Testis (tissue), 3 donors: ENCODE measurements around the gene DUSP6. TPM values are rescaled to one million over a fixed set of nuclear protein-coding genes. Genes with fewer than 3 reads are reported as not detected.

Source experiments
- DNase-seq: peaks from one replicate; pipeline ENCODE4 v3.0.0-alpha.2; 2019
- H3K27ac ChIP-seq, 2 donors: fragments of 200-600 bp; sonication (generic); one replicate each; pipeline ENCODE4 v1.5.1; 2019
- H3K27me3 ChIP-seq: fragments of 200-600 bp; sonication (generic); one replicate; pipeline ENCODE4 v1.5.1; 2019
- H3K36me3 ChIP-seq: fragments of 200-600 bp; sonication (generic); one replicate; pipeline ENCODE4 v1.5.1; 2017; ENCODE audit warnings: low read depth; ENCODE audit errors: missing control alignments
- H3K4me1 ChIP-seq: fragments of 200-600 bp; sonication (generic); one replicate; pipeline ENCODE4 v1.5.1; 2019
- H3K4me3 ChIP-seq, 2 donors: fragments of 200-600 bp; sonication (generic); one replicate each; pipeline ENCODE4 v1.5.1; 2017 to 2019
- H3K9me3 ChIP-seq: fragments of 200-600 bp; sonication (generic); one replicate; pipeline ENCODE4 v1.5.1; 2017
- CTCF ChIP-seq, 3 experiments: fragments of 450-650 bp in 2 of 3; fragments of 200-600 bp in 1 of 3; sonication (generic) in 1 of 3; IDR thresholded peaks; one replicate each; pipeline ENCODE4 v1.5.1; 2016 to 2019; ENCODE audit warnings: antibody characterized with exemption in 3 of 3, mild to moderate bottlenecking in 2 of 3, moderate library complexity in 1 of 3
- POLR2A ChIP-seq: fragments of 450-650 bp; IDR thresholded peaks from one replicate; pipeline ENCODE4 v1.6.1; 2017; ENCODE audit warnings: antibody characterized with exemption, mild to moderate bottlenecking, moderate library complexity
- WGBS, 2 donors: methylation state at CpG; one replicate each; pipeline ENCODE4 v1.1.5; 2018; 5-methylcytosine and 5-hydroxymethylcytosine counted together
- intact Hi-C: fragments of 100-400 bp; cut with DNase I; formaldehyde crosslinking; loops from one replicate; pipeline ENCODE4 v1.15.1; 2023; ENCODE audit warnings: low total_unique reads
- polyA plus RNA-seq: library from polyadenylated mRNA; stranded (reverse); fragments of 350-450 nt; fragmentation: Illumina TruSeq; extraction: RNeasy Lipid Tissue Mini Kit (QIAGEN cat#74804); gene quantifications from one replicate; pipeline ENCODE4 v1.2.3, GENCODE V29; 2014; ENCODE audit warnings: low read depth, low replicate concordance; ENCODE audit not compliant: insufficient read depth
- total RNA-seq, 2 donors: library from RNA; depleted of rRNA; stranded (reverse); fragments of >200 nt; gene quantifications; one replicate each; pipeline ENCODE4 v1.2.3, GENCODE V29; 2016

Gene DUSP6
- total and polyA plus RNA-seq, 3 donors from 2014 or later: 10.9 to 17.2 (median 15.1) TPM

- 77 to 78% methylated on average over 10 of the region's 10 CpGs for WGBS, 2 donors
- DNase-seq: no peak
- H3K4me1 ChIP-seq: no peaks in the 10 kb centered on the region
- no peaks in the 10 kb centered on the region for H3K36me3 ChIP-seq
- H3K4me3 ChIP-seq: no peak overlapping the region
- H3K9me3 ChIP-seq: no peaks in the 10 kb centered on the region
- intact Hi-C loops: no loop called here
- H3K27ac ChIP-seq: no peak overlapping the region
- no peaks in the 10 kb centered on the region for H3K27me3 ChIP-seq
- TF ChIP-seq POLR2A (no peak), CTCF (IDR thresholded peaks at IDR 0.05) (no peak)
Measured at GRCh38 chr12:89348894-89349699, 3.2 kb downstream of the DUSP6 start.

GRCh38 chr12:89347325-89347829 is 4.9 kb downstream of the DUSP6 start:
- Histone ChIP-seq H3K27me3 (no peaks in the 10 kb centered on the region), H3K4me3 (no peak overlapping the region), H3K36me3 (no peaks in the 10 kb centered on the region), H3K4me1 (no peaks in the 10 kb centered on the region), H3K9me3 (no peaks in the 10 kb centered on the region), H3K27ac (no peak overlapping the region)
- intact Hi-C loops: no loop called here
- WGBS, 2 donors: 87 to 95% methylated on average over 3 of the region's 3 CpGs
- TF ChIP-seq POLR2A (no peak), CTCF (IDR thresholded peaks at IDR 0.05) (no peak)
- DNase-seq: no peak

GRCh38 chr12:89346741-89347324 is 5.5 kb downstream of the DUSP6 start:
- intact Hi-C loops: no loop called here
- no peaks in the 10 kb centered on the region for H3K36me3 ChIP-seq
- no peaks in the 10 kb centered on the region for H3K27me3 ChIP-seq
- H3K27ac ChIP-seq: no peak overlapping the region
- WGBS, 2 donors: 56 to 65% methylated on average over 8 of the region's 8 CpGs
- H3K9me3 ChIP-seq: no peaks in the 10 kb centered on the region
- H3K4me1 ChIP-seq: no peaks in the 10 kb centered on the region
- DNase-seq: no peak
- TF ChIP-seq CTCF (IDR thresholded peaks at IDR 0.05) (no peak), POLR2A (no peak)
- no peak overlapping the region for H3K4me3 ChIP-seq

- TF ChIP-seq POLR2A: no peak
- no peak for TF ChIP-seq CTCF (IDR thresholded peaks at IDR 0.05)
- Histone ChIP-seq H3K4me1 (no peaks in the 10 kb centered on the region), H3K36me3 (no peaks in the 10 kb centered on the region), H3K9me3 (no peaks in the 10 kb centered on the region), H3K27ac (no peak overlapping the region), H3K4me3 (no peak overlapping the region), H3K27me3 (no peaks in the 10 kb centered on the region)
- 67% methylated on average over 10 of the region's 10 CpGs for WGBS, 2 donors
- intact Hi-C loops: no loop called here
- peak; percentile 39 for DNase-seq
Measured at GRCh38 chr12:89345830-89346740, 6.2 kb downstream of the DUSP6 start.
